ENCODE measurements around the gene CBX1.
A peak's percentile ranks its signal among the peaks of the same experiment; 100 is the strongest.
"Not testable (repeated sequence)": the region's sequence is repeated elsewhere in the genome, so short reads cannot be mapped to it uniquely, and the experiment has no call there.

CBX1 gene

GRCh38 chr17:48123111-48123510 is 21.8 kb upstream of the CBX1 start:
- no peak for DNase-seq

- no peak for DNase-seq
Observed at GRCh38 chr17:48122665-48123045, 21.4 kb upstream of the CBX1 start.

- DNase-seq = no peak
Observed at GRCh38 chr17:48121923-48122664, 20.8 kb upstream of the CBX1 start.

- no peak for DNase-seq
Observed at GRCh38 chr17:48113201-48113676, 12.0 kb upstream of the CBX1 start.

GRCh38 chr17:48111937-48112241 is 10.6 kb upstream of the CBX1 start:
- no peak for DNase-seq

- DNase-seq = no peak
Observed at GRCh38 chr17:48110761-48111160, 9.5 kb upstream of the CBX1 start.

- peak; percentile 68 to 88 for DNase-seq
Observed at GRCh38 chr17:48107137-48108055, 6.1 kb upstream of the CBX1 start, which contains the start of gene SNX11. TSS of gene SNX11 (plus strand) at chr17:48107766. CDS start at chr17:48112044, 4,278 bp downstream.

- DNase-seq = no peak
Observed at GRCh38 chr17:48106802-48107136, 5.5 kb upstream of the CBX1 start.

- DNase-seq = no peak
Observed at GRCh38 chr17:48104440-48104839, 3.2 kb upstream of the CBX1 start.

GRCh38 chr17:48102798-48103715 is 1.8 kb upstream of the CBX1 start:
- no peak for DNase-seq

GRCh38 chr17:48102043-48102750 is 919 bp upstream of the CBX1 start:
- DNase-seq = no peak

- peak; percentile 24 to 60 for DNase-seq
Observed at GRCh38 chr17:48100591-48101011, 677 bp downstream of the CBX1 start.

- DNase-seq = no peak
Observed at GRCh38 chr17:48100160-48100559, 1.1 kb downstream of the CBX1 start.

- no peak for DNase-seq
Observed at GRCh38 chr17:48095611-48096010, 5.7 kb downstream of the CBX1 start.

GRCh38 chr17:48093341-48094045 is 7.8 kb downstream of the CBX1 start:
- DNase-seq = no peak

GRCh38 chr17:48084932-48085331 is 16.3 kb downstream of the CBX1 start:
- no peak for DNase-seq

- no peak for DNase-seq
Observed at GRCh38 chr17:48081858-48082257, 19.4 kb downstream of the CBX1 start.

GRCh38 chr17:48077152-48077551 is 24.1 kb downstream of the CBX1 start:
- not testable (repeated sequence) for DNase-seq

- DNase-seq = peak; percentile 54 to 76
Observed at GRCh38 chr17:48074322-48075081, 26.8 kb downstream of the CBX1 start.

GRCh38 chr17:48073566-48074094 is 27.6 kb downstream of the CBX1 start:
- DNase-seq = not testable (repeated sequence)

- not testable (repeated sequence) for DNase-seq
Observed at GRCh38 chr17:48072811-48073210, 28.5 kb downstream of the CBX1 start.
